HCT116 (cell line): ENCODE data around the gene MED14.

Experiments used
- CBX3 ChIP-seq: IDR thresholded peaks from 2 replicates; pipeline ENCODE4 v1.6.1; 2012; ENCODE audit warnings: low read depth
- CEBPB ChIP-seq: IDR thresholded peaks from 2 replicates; pipeline ENCODE4 v1.6.1; 2012; ENCODE audit warnings: low read depth
- ELF1 ChIP-seq: IDR thresholded peaks from 2 replicates; pipeline ENCODE4 v1.6.1; 2012; ENCODE audit warnings: low read depth, borderline replicate concordance
- EZH2 ChIP-seq: fragments of 200-600 bp; sonication (generic); IDR thresholded peaks from 2 replicates; pipeline ENCODE4 v1.6.1; 2017; ENCODE audit warnings: antibody characterized with exemption, mixed run types
- POLR2A ChIP-seq: IDR thresholded peaks from 2 replicates; pipeline ENCODE4 v1.7.0; 2011; ENCODE audit warnings: borderline replicate concordance; ENCODE audit not compliant: insufficient read depth, insufficient read length; ENCODE audit errors: extremely low read depth
- RAD21 ChIP-seq: IDR thresholded peaks from 2 replicates; pipeline ENCODE4 v1.6.1; 2012; ENCODE audit warnings: low read depth, mild to moderate bottlenecking
- YY1 ChIP-seq: IDR thresholded peaks from 2 replicates; pipeline ENCODE4 v1.6.1; 2011; ENCODE audit warnings: low read length, low read depth, moderate library complexity, mild to moderate bottlenecking; ENCODE audit not compliant: insufficient replicate concordance; ENCODE audit errors: extremely low read depth
- ZFX ChIP-seq: fragments of 450-650 bp; IDR thresholded peaks from 2 replicates; pipeline ENCODE4 v1.6.1; 2017
- TF ChIP-seq, protein P1 (sequence below), 3 experiments: fragments of 200-600 bp in 1 of 3; sonication (generic) in 1 of 3; IDR thresholded peaks in 2 of 3; conservative IDR thresholded peaks in 1 of 3; 2 replicates each; pipeline ENCODE4 v1.5.1; 2012 to 2017; ENCODE audit warnings: low read depth in 2 of 3, low read length in 2 of 3, antibody characterized with exemption in 1 of 3, borderline replicate concordance in 1 of 3, control low read depth in 1 of 3, mild to moderate bottlenecking in 1 of 3, mixed read lengths in 1 of 3, mixed run types in 1 of 3, moderate library complexity in 1 of 3; ENCODE audit not compliant: insufficient read depth in 1 of 3
- TF ChIP-seq, protein P2 (sequence below): IDR thresholded peaks from 2 replicates; pipeline ENCODE4 v1.6.1; 2012

DNA sequence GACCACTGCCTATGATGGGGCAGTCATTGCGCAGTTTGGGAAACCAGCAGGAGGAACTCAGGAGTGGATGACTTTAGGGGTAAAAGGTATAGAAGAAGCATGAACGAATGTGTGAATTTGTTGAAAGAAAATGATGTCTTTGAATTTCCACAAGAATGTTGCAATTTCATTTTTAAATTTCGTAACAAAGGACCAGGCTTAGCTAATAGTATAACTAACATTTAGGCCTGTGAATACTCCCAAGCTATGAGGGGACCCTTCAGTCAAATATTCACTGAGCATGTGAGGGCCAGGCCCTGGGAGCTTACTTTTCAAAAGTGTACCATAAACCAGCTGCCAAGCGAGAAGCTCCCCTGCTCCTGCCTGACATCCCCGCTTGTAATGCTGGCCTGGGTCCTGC, 106.8 kb downstream of the MED14 start:
- TF ChIP-seq POLR2A (no peak), CBX3 (no peak), ZFX (no peak), EZH2 (no peak), RAD21 (no peak), CEBPB (no peak), YY1 (no peak), ELF1 (no peak)
- TF ChIP-seq, protein P1, sequence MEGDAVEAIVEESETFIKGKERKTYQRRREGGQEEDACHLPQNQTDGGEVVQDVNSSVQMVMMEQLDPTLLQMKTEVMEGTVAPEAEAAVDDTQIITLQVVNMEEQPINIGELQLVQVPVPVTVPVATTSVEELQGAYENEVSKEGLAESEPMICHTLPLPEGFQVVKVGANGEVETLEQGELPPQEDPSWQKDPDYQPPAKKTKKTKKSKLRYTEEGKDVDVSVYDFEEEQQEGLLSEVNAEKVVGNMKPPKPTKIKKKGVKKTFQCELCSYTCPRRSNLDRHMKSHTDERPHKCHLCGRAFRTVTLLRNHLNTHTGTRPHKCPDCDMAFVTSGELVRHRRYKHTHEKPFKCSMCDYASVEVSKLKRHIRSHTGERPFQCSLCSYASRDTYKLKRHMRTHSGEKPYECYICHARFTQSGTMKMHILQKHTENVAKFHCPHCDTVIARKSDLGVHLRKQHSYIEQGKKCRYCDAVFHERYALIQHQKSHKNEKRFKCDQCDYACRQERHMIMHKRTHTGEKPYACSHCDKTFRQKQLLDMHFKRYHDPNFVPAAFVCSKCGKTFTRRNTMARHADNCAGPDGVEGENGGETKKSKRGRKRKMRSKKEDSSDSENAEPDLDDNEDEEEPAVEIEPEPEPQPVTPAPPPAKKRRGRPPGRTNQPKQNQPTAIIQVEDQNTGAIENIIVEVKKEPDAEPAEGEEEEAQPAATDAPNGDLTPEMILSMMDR (IDR thresholded peaks at IDR 0.05 in 2 of 3, conservative IDR thresholded peaks at IDR 0.05 in 1 of 3; ENCODE audit: borderline replicate concordance in 1 of 3, insufficient read depth in 1 of 3, low read depth in 2 of 3, low read length in 2 of 3), result no peak
- TF ChIP-seq, protein P2, sequence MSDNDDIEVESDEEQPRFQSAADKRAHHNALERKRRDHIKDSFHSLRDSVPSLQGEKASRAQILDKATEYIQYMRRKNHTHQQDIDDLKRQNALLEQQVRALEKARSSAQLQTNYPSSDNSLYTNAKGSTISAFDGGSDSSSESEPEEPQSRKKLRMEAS, result no peak
